Keratinocyte (primary cell): ENCODE measurements around the gene TEX22. TPM values are rescaled to one million over a fixed set of nuclear protein-coding genes. Genes with fewer than 3 reads are reported as not detected.

Source experiments
- DNase-seq: peaks from one replicate; pipeline ENCODE4 v3.0.0-alpha.2; 2011; ENCODE audit warnings: low read depth, missing footprints, low spot score
- FAIRE-seq: peaks from 2 replicates; lab custom pipeline; 2011; peaks lifted over from hg19 to GRCh38; lab: Jason Lieb, UNC
- H2AFZ ChIP-seq: 2 replicates; pipeline ENCODE4 v1.6.0; 2012; ENCODE audit warnings: low read length, control low read depth, inconsistent platforms; ENCODE audit not compliant: control insufficient read depth
- H3K27ac ChIP-seq: 2 replicates; pipeline ENCODE4 v1.5.1; 2011; ENCODE audit warnings: low read length; ENCODE audit not compliant: control insufficient read depth, insufficient read depth
- H3K27me3 ChIP-seq: 3 replicates; pipeline ENCODE4 v1.6.0; 2011; ENCODE audit warnings: low read length; ENCODE audit not compliant: control insufficient read depth, insufficient read depth; ENCODE audit errors: extremely low read depth
- H3K36me3 ChIP-seq, 2 experiments: 2 replicates in 1 of 2; 3 replicates in 1 of 2; pipeline ENCODE4 v1.5.1; 2011; ENCODE audit warnings: low read length in 2 of 2, mild to moderate bottlenecking in 1 of 2; ENCODE audit not compliant: control insufficient read depth in 2 of 2, insufficient read depth in 2 of 2; ENCODE audit errors: extremely low read depth in 1 of 2
- H3K4me1 ChIP-seq: 3 replicates; pipeline ENCODE4 v1.5.1; 2011; ENCODE audit warnings: low read length; ENCODE audit not compliant: control insufficient read depth, insufficient read depth; ENCODE audit errors: extremely low read depth
- H3K4me2 ChIP-seq: 3 replicates; pipeline ENCODE4 v1.6.0; 2011; ENCODE audit warnings: low read depth, low read length; ENCODE audit not compliant: control insufficient read depth, insufficient read depth; ENCODE audit errors: extremely low read depth
- H3K4me3 ChIP-seq, 3 experiments: fragments of 200-600 bp in 1 of 3; sonication (generic) in 1 of 3; 2 replicates in 2 of 3; 3 replicates in 1 of 3; pipeline ENCODE4 v1.5.1; 2011 to 2016; ENCODE audit warnings: low read length in 3 of 3, mild to moderate bottlenecking in 3 of 3, control low read depth in 2 of 3, inconsistent platforms in 1 of 3, low read depth in 1 of 3, mixed read lengths in 1 of 3, mixed run types in 1 of 3, moderate library complexity in 1 of 3; ENCODE audit not compliant: control insufficient read depth in 2 of 3, insufficient read depth in 2 of 3; ENCODE audit errors: extremely low read depth in 1 of 3
- H3K79me2 ChIP-seq: 2 replicates; pipeline ENCODE4 v1.6.0; 2012; ENCODE audit warnings: low read length; ENCODE audit not compliant: control insufficient read depth, insufficient read depth
- H3K9ac ChIP-seq: 3 replicates; pipeline ENCODE4 v1.6.0; 2011; ENCODE audit warnings: low read length; ENCODE audit not compliant: control insufficient read depth, insufficient read depth; ENCODE audit errors: extremely low read depth
- H3K9me1 ChIP-seq: 3 replicates; pipeline ENCODE4 v1.6.0; 2011; ENCODE audit warnings: low read length; ENCODE audit not compliant: control insufficient read depth, insufficient read depth; ENCODE audit errors: extremely low read depth
- H3K9me3 ChIP-seq: 2 replicates; pipeline ENCODE4 v1.5.1; 2012; ENCODE audit warnings: low read depth, low read length; ENCODE audit not compliant: control insufficient read depth
- H4K20me1 ChIP-seq: 3 replicates; pipeline ENCODE4 v1.6.0; 2011; ENCODE audit warnings: low read length; ENCODE audit not compliant: control insufficient read depth, insufficient read depth; ENCODE audit errors: extremely low read depth
- EZH2 ChIP-seq: IDR thresholded peaks from one replicate; pipeline ENCODE4 v1.6.1; 2012; ENCODE audit warnings: inconsistent platforms, mild to moderate bottlenecking, low read length, moderate library complexity
- dilution Hi-C: fragments of 300-500 bp; cut with MboI; formaldehyde crosslinking; loops from one replicate; pipeline ENCODE4 v1.7.0; 2020; ENCODE audit warnings: low sequenced_read_pairs; ENCODE audit not compliant: extremely low pct_ligation_motif_present
- polyA plus RNA-seq, 5 experiments: library from polyadenylated mRNA; depleted of rRNA in 3 of 5; stranded (reverse) in 3 of 5; stranded (forward) in 1 of 5; unstranded in 1 of 5; fragments of >200 nt; gene quantifications; 1 replicate in 1 of 5; 2 replicates in 3 of 5; 3 replicates in 1 of 5; pipeline versions ENCODE4 v1.2.1 to v1.2.3, GENCODE V29; 2011 to 2012; ENCODE audit warnings: missing spikeins in 2 of 5, low read depth in 1 of 5, low replicate concordance in 1 of 5
- TF ChIP-seq, protein P1 (sequence below), 3 experiments: IDR thresholded peaks in 1 of 3; conservative IDR thresholded peaks in 1 of 3; optimal IDR thresholded peaks in 1 of 3; 2 replicates in 2 of 3; 3 replicates in 1 of 3; pipeline versions ENCODE3 to v1.5.1; 2011; ENCODE audit warnings: low read length in 3 of 3, mild to moderate bottlenecking in 3 of 3, moderate library complexity in 2 of 3, control low read depth in 1 of 3, inconsistent platforms in 1 of 3; ENCODE audit not compliant: insufficient read depth in 2 of 3; ENCODE audit errors: extremely low read depth in 1 of 3

Gene TEX22
- polyA plus RNA-seq, 1 donor (not counting 4 experiments of a cell fraction or from before 2014, with no cell fraction given), result 0.03 TPM

DNA sequence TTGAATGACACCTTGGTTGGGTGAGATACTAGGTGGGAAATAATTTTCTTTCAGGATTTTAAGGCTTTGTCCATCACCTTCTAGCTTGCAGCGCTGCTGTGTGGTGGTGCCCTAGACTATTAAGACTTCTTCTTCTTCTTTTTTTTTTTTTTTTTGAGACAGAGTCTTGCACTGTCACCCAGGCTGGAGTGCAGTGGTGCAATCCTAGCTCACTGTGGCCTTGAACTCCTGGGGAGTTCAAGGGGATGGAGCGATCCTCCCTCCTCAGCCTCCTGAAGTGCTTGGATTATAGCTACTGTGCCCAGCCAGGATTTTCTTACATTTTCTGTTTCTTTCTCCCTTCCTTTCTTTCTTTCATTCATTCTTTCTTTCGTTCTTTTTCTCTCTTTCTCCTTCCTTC lies 11.0 kb downstream of the TEX22 start:
- Histone ChIP-seq H3K4me1 (peaks cover 4% of the 10 kb centered on the region), H3K27ac (no peak overlapping the region), H3K4me2 (no peak overlapping the region), H3K27me3 (peaks cover 19% of the 10 kb centered on the region), H3K79me2 (no peaks in the 10 kb centered on the region), H3K9me1 (no peaks in the 10 kb centered on the region), H3K9me3 (no peaks in the 10 kb centered on the region), H3K36me3 (no peaks in the 10 kb centered on the region), H3K9ac (no peak overlapping the region), H2AFZ (no peak overlapping the region), H4K20me1 (no peaks in the 10 kb centered on the region), H3K4me3 (no peak overlapping the region)
- TF ChIP-seq, protein P1, sequence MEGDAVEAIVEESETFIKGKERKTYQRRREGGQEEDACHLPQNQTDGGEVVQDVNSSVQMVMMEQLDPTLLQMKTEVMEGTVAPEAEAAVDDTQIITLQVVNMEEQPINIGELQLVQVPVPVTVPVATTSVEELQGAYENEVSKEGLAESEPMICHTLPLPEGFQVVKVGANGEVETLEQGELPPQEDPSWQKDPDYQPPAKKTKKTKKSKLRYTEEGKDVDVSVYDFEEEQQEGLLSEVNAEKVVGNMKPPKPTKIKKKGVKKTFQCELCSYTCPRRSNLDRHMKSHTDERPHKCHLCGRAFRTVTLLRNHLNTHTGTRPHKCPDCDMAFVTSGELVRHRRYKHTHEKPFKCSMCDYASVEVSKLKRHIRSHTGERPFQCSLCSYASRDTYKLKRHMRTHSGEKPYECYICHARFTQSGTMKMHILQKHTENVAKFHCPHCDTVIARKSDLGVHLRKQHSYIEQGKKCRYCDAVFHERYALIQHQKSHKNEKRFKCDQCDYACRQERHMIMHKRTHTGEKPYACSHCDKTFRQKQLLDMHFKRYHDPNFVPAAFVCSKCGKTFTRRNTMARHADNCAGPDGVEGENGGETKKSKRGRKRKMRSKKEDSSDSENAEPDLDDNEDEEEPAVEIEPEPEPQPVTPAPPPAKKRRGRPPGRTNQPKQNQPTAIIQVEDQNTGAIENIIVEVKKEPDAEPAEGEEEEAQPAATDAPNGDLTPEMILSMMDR (optimal IDR thresholded peaks at IDR 0.05 in 1 of 3, IDR thresholded peaks at IDR 0.05 in 1 of 3, conservative IDR thresholded peaks at IDR 0.05 in 1 of 3; ENCODE audit: extremely low read depth in 1 of 3, insufficient read depth in 2 of 3, low read length in 3 of 3), result no peak
- no peak for TF ChIP-seq EZH2
- dilution Hi-C loops, result no loop called here
- DNase-seq (no peak), FAIRE-seq (no peak)

DNA sequence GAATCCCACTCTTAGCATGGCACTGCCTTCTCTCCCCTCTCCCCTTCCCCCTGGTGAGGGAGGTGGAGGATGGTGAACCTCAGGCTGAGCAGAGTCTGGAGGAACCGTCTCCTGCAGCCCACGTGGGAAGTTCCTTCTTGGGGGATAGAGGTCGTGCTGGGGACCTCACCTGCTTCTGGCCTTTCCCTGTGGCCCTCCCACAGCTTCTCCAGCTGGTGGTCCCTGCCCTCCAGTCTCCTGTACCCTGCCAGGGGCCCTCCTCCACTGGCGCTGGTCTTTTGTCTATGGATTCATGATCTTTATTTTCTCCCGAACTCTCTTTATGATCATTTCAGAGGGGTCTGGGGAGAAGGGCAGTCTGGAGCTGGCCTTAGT lies 12.3 kb downstream of the TEX22 start:
- H3K79me2 ChIP-seq, result no peaks in the 10 kb centered on the region
- H3K4me2 ChIP-seq, result no peak overlapping the region
- H4K20me1 ChIP-seq, result no peaks in the 10 kb centered on the region
- DNase-seq (no peak), FAIRE-seq (no peak)
- dilution Hi-C loops, result no loop called here
- peaks cover 4% of the 10 kb centered on the region for H3K4me1 ChIP-seq
- no peak overlapping the region for H2AFZ ChIP-seq
- no peak overlapping the region for H3K27ac ChIP-seq
- no peaks in the 10 kb centered on the region for H3K9me3 ChIP-seq
- H3K9ac ChIP-seq, result no peak overlapping the region
- H3K4me3 ChIP-seq, result no peak overlapping the region
- peaks cover 19% of the 10 kb centered on the region for H3K27me3 ChIP-seq
- TF ChIP-seq, protein P1 (optimal IDR thresholded peaks at IDR 0.05 in 1 of 3, IDR thresholded peaks at IDR 0.05 in 1 of 3, conservative IDR thresholded peaks at IDR 0.05 in 1 of 3; ENCODE audit: extremely low read depth in 1 of 3, insufficient read depth in 2 of 3, low read length in 3 of 3), result no peak
- no peak for TF ChIP-seq EZH2
- no peaks in the 10 kb centered on the region for H3K9me1 ChIP-seq
- no peaks in the 10 kb centered on the region for H3K36me3 ChIP-seq
